GM19193 (cell line): Measurements from ENCODE around the gene CXCL14.

Experiments used
- POLR2A ChIP-seq: IDR thresholded peaks from 4 replicates; pipeline ENCODE4 v1.6.1; 2011; ENCODE audit not compliant: insufficient read depth, insufficient read length; ENCODE audit errors: extremely low read depth

The CXCL14 gene

DNA sequence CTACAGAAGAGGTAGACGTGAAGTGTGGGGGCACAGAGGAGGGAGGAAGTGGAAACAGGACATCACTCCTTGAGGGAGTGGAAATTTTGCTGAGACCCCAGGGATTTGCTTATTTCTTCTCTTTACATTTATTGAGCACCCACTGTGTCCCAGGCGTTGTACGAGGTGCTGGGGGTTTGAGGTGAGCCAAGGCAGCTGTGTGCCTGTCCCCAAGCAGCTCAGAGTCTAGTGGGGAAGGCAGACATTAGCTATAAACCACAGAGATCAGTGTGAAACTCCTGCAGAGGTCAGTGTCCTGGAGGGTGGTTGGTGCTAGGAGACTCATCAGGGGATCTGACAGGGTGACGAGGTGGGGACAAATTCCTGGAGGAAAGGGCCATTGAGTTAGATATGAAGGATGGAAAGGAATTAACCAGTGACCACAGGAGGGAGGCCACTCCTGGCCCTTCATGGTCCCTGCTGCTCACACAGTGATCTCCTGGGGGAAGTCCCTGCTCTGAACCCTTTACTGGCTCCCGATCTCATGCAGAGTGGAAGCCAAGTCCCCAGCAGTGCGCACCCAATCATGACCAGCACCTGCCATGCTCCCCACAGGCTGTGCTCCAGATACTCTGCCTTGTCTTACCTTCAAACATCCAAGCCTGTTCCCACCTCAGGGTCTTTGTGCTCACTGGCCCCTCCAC is 3.4 kb upstream of the CXCL14 start:
- no peak for TF ChIP-seq POLR2A

DNA sequence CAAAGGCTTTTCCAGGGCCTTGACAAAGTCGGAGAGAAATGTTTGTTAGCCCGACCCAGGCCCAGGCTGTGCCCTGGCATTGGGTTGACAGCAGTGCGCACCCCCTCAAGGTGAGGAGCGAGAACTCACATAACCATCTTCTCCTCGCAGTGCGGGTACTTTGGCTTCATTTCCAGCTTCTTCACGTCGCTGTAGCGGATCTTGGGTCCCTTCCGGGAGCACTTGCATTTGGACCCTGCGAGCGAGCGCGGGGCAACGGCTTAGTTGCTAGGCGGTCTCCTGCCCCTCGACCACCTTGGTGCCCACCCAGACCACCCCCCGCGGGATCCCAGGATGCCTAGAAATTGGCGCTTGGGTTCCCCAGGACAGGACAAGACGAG is 496 bp downstream of the CXCL14 start:
- no peak for TF ChIP-seq POLR2A

DNA sequence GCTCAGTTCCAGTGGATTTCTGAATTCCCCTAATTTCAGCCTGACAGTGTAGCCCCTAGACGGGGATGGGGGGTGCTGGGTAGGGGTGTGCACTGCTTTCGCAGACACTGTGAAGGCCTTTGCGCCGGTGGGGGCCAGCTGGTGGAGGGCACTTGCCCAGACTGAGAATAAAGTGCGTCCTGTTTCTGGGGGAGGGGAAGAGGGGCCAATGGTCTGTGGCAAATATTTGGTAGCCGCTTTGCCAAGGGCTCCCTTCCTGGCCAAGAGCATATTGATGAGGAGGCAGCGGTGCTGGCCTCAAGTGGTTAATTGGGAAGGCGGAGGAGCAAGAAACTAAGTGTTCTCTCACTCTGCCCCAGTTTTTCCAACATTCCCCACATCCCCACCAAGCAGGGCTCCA is 1.4 kb downstream of the CXCL14 start:
- no peak for TF ChIP-seq POLR2A

DNA sequence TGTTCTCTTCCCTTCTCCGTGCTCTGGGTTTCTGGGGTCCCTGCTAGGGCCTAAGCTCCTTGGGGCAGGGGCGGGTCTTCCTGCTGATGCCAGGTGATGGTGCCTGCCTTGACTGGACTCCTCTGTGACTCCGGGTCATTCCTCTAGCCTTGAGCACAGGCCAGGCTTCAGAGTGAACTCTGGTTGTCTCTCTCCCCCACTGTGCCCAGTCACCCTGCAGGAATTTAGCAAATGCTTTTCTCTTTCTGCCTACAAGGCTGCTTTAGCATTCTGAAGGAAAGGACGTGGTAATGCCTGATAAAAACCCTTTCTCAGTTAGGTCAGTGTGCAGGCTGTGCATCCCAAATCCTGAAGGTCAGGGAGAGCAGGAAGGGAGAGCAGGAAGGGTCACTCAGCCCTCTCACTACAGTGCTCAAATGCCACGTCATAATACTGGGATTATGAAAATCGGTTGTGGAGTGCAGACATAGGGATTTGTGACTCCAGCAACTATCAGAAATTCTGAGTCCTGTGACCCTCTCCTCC is 2.7 kb downstream of the CXCL14 start:
- no peak for TF ChIP-seq POLR2A

DNA sequence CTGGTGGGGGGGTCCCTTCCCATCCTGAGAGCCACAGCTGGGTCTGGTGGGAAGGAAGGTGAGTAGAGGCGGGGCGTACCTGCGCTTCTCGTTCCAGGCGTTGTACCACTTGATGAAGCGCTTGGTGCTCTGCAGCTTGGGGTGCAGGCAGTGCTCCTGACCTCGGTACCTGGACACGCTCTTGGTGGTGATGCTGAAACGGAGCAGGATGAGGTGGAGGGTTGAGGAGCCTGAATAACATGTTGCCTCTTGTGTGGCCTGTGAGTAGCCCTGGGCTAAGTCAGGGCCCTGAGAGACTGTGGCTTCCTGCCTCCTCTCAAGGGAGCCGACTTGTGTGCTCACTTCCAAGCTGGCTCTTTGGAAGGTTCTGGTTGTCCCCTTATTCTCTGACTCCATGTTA is 4.3 kb downstream of the CXCL14 start:
- TF ChIP-seq POLR2A: no peak

DNA sequence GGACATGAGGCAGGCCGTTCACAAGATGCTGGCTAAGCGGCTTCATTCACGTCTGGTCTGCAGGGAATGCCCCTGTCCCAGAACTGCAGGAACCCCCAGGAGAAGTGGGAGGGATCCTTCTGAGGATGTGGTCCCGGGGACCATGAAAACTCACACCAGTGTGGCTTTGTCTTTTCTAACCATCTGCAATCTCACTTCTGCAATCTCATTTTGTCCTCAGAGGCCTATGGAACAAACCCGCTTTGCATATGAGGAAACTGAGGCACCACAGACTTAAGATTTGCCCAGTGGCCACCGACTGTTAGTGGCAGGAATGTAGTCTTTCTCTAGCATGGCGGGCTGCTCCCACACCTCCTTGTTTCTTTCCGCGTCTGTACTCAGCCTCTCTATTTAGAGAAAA is 6.9 kb downstream of the CXCL14 start:
- no peak for TF ChIP-seq POLR2A

DNA sequence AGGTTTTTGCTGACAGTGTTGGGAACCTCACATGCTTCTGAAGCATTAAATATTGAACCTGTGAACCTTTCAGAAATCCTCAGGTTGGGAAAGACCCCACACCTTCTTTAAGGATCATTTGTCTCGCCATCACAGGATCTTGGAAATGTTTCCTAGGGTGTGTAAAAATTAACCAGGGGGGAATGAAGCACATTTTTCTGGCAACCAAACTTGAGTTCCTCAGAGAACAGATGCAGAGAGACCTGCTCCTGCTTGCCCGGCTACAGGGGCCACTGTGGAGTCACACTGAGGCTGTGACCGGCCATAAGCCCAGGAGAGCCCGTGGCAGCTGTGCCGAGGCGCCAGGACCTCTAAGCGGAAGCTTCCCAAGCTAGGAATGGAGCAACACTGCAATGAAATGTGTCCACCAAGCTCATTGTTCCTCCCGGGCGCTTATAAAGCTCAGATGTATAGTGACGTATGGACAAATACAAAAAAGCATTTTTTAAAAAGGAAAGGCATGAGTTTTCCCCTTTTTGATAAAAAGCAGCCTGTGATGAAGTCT is 7.7 kb downstream of the CXCL14 start:
- no peak for TF ChIP-seq POLR2A

DNA sequence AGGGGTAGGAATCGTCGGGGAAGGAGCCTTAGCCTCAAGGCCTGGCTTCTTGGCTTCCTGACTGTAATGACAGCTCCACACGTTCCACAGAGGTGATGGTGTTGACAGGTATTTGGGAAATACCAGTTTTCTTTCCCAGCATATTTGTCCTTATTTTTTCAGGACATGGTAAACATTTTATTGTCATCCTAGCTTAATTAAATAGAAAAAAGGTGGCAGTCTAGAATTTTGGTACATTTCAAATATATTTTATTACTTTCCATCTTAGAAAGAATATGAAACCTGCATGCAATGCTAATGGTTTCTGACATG is 8.4 kb downstream of the CXCL14 start:
- no peak for TF ChIP-seq POLR2A

DNA sequence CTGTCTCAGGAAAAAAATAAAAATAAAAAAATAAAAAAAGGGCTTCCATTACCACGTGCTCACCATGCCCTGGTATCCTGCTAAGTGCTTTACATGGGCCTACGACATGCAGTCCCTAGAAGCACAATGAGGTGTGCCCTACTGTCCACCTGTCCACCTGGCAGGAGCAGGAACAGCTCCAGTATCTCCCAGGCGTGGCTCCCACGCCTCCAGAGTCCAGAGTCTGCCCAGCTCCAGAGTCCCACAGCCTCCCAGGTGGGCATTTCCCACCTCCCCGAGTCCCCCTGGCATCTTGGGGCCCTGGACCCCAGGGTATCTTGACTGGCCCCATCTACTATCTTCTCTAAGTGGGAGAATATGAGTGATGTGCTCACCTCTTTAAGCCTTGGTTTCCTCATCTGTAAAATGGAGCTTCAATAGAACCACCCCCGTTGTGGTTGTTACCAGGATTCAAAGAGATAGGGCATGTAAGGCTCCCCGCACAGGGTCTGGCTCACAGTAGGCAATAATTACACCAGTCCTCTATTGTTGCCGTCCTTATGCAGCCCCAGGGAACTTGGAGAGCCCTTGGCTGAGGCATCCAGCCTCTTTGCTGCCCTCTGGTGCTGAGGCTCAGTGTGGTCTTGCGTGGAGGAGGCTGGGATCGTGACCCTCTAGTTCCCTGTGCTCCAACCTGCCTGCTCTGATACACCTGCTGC is 8.9 kb downstream of the CXCL14 start:
- no peak for TF ChIP-seq POLR2A

DNA sequence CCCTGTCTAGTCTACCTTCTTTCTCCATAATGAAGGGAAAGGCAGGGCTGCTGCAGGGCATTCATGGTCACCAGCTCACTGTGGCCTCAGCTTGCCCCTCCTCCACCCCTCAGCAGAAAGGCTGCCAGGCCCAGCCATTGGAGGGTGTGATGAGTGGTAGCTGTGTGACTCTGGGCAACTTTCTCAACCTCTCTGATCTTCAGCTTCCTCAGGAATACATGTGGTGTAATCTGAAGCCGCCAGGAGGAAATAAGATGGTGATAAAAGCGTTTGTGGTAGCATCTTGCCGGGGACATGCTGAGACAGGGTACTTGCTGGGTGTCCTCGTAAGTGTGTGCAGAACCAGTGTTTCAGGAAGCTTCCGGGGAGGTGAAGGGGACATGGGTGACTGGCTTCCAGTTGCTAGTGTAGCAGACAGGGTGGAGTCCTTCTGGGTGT is 9.8 kb downstream of the CXCL14 start:
- TF ChIP-seq POLR2A: no peak

DNA sequence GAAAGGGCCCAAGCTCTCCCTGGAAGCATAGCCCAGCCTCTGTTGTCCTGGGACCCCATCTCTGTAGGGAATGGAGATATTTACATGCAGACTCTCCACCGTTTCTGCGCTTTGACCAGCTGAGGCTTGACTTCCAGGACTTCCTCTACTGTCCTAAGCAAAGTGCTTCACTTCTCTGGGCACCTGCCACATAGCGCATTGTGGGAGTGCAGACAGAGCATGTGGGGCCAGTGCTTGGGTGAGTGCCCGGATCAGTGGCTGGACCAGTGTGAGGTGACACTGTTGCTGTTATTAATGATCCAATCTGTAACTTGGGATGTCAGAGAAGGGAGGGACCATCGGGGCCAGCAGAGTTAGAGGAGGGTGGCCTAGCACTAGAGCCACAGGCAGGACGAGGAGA is 10.5 kb downstream of the CXCL14 start:
- TF ChIP-seq POLR2A: no peak

DNA sequence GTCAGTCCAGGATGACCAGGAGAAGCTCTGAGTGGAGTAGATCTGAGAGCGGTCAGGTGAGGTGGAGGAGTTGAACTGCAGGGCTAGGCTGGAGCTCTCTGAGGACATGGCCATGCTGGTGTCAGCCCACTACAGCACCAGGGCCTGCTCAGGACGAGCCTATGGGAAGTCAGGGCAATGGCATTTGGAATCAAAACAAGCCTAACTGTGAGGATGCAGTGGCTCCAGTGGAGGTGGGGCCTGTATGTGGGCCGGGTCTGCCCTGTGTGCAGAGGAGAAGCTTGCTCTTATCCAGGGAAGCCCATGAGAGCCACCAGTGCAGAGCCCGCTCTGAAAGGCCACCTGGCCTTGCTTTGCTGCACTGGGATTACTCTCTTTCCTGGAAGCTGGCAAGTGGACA is 11.1 kb downstream of the CXCL14 start:
- no peak for TF ChIP-seq POLR2A

DNA sequence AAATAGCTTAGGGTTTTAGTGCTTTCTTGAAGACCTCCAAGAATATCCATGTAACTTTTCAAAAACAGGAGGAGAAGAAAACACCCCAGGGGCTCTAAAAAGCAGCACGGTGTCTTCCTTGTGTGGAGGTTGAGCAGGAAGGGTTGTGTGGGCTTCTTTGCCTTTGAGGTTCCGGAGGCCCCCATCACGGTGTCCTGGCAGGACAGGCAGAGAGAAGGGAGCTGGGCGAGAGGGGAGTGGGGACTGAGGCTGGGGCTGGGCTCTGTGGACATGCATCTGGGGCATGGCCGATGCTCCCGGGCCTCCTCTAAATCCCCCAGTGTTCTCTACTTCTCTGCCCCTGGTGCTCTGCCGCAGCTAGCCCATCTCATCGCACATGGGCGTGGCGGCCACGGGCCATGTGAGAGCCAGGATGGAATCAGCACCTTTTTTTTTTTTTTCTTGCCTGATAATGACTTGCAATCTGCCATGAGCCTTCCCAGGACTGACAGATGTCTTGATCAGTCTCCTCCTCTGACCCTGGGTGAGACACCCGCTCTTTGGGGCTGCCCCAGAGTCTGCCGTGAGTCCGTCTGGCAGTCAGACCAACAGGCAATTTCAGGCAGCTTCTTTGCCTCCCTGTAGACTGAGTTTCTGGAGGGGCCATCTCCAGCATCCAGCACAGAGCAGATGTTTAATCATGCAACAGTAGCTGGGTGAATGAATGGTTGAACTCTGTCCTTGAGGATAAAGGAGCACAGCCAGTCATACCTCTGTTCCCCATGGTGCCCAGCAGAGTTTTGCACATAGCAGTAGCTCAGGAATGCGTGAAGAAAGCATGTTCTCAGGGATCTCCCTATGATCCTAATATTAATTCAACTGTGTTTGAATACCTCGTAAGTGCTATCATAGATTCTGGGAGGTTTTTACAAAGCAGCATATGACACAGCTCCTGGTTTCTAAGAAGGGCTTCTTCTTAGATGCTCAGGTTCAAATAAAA is 12.1 kb downstream of the CXCL14 start:
- TF ChIP-seq POLR2A: no peak

DNA sequence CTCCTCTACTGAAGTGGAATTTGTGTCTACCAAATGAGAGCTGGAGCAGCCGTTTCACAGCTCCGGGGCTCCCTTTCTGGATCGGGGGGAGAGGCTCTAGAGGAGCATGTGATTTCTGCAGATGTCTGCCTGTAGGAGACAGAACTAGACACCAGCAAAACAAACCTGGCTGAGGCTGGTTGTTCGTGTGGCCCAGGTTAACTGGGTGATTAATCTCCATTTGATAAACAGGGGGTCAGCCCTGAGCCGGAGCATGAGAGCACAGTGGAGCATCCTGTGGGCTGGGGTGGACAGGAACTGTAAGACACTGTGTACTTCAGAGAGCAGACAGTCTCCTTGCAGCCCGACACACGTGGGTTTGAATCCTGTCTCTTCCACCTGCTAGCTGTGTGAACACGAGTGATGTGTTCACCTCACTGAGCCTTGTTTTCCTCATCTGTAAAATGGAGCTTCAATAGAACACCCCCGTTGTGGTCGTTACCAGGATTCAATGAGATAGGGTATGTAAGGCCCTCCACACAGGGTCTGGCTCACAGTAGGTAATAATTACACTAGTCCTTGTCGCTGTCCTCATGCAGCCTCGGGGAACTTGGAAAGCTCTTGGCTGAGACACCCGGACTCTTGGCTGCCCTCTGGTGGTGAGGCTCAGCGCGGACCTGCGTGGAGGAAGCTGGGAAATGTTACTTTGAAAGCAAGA is 12.9 kb downstream of the CXCL14 start:
- no peak for TF ChIP-seq POLR2A
